Measurements from ENCODE around the gene TECRL.

The TECRL gene

GRCh38 chr4:64327237-64327636, 82.0 kb downstream of the TECRL start:
- DNase-seq (ENCODE audit: low spot score): no peak

GRCh38 chr4:64326507-64326906, 82.7 kb downstream of the TECRL start:
- no peak for DNase-seq (ENCODE audit: low spot score)

- DNase-seq (ENCODE audit: low spot score): no peak
Measured at GRCh38 chr4:64306255-64306565, 103.0 kb downstream of the TECRL start.

- no peak for DNase-seq (ENCODE audit: low spot score)
Measured at GRCh38 chr4:64305565-64306254, 103.5 kb downstream of the TECRL start.

- no peak for DNase-seq (ENCODE audit: low spot score)
Measured at GRCh38 chr4:64272432-64272831, 136.8 kb downstream of the TECRL start.

GRCh38 chr4:64271601-64272081, 137.6 kb downstream of the TECRL start:
- no peak for DNase-seq (ENCODE audit: low spot score)

- no peak for DNase-seq (ENCODE audit: low spot score)
Measured at GRCh38 chr4:64266669-64267068, 142.6 kb downstream of the TECRL start.

GRCh38 chr4:64266263-64266662, 143.0 kb downstream of the TECRL start:
- DNase-seq (ENCODE audit: low spot score): no peak

- DNase-seq (ENCODE audit: low spot score): no peak
Measured at GRCh38 chr4:64251781-64252180, 157.5 kb downstream of the TECRL start.

- no peak for DNase-seq (ENCODE audit: low spot score)
Measured at GRCh38 chr4:64250488-64250887, 158.8 kb downstream of the TECRL start.

- DNase-seq (ENCODE audit: low spot score): no peak
Measured at GRCh38 chr4:64250061-64250460, 159.2 kb downstream of the TECRL start.

- DNase-seq (ENCODE audit: low spot score): no peak
Measured at GRCh38 chr4:64248186-64248585, 161.1 kb downstream of the TECRL start.

- DNase-seq (ENCODE audit: low spot score): no peak
Measured at GRCh38 chr4:64230709-64231310, 178.4 kb downstream of the TECRL start.

Data from hepatic stellate cell (primary cell).